SW 1271 (cell line): Measurements from ENCODE around the gene PLEKHG4.

Source experiments
- DNase-seq, 2 experiments: peaks; one replicate each; lab custom pipeline; 2025; lab: John Stamatoyannopoulos, UW

Gene PLEKHG4

GRCh38 chr16:67279296-67280089 lies at the start of gene PLEKHG4:
Gene PLEKHG4, plus strand, starts transcription at chr16:67279532. Its CDS starts 513 bp downstream, at chr16:67280045.
- DNase-seq, result peak; percentile 49 to 72

GRCh38 chr16:67229906-67230808 lies 49.2 kb upstream of the PLEKHG4 start:
- DNase-seq, result no peak

- DNase-seq, result no peak
Measured at GRCh38 chr16:67230809-67231660, 48.3 kb upstream of the PLEKHG4 start.

GRCh38 chr16:67233596-67233995 lies 45.7 kb upstream of the PLEKHG4 start:
- DNase-seq, result no peak

GRCh38 chr16:67234180-67234597 lies 45.1 kb upstream of the PLEKHG4 start:
- no peak for DNase-seq

GRCh38 chr16:67235816-67236562 lies 43.3 kb upstream of the PLEKHG4 start:
- no peak for DNase-seq

GRCh38 chr16:67236563-67237395 lies 42.6 kb upstream of the PLEKHG4 start:
- peak in 1 of 2 experiments; percentile 40 for DNase-seq

- no peak for DNase-seq
Measured at GRCh38 chr16:67237396-67238277, 41.7 kb upstream of the PLEKHG4 start.

GRCh38 chr16:67238278-67238575 lies 41.1 kb upstream of the PLEKHG4 start:
- no peak for DNase-seq

- no peak for DNase-seq
Measured at GRCh38 chr16:67238806-67239470, 40.4 kb upstream of the PLEKHG4 start.

- no peak for DNase-seq
Measured at GRCh38 chr16:67240506-67240905, 38.8 kb upstream of the PLEKHG4 start.

GRCh38 chr16:67241008-67241900 lies 38.1 kb upstream of the PLEKHG4 start:
- DNase-seq, result peak; percentile 34 to 44

- DNase-seq, result no peak
Measured at GRCh38 chr16:67242138-67242730, 37.1 kb upstream of the PLEKHG4 start.

- no peak for DNase-seq
Measured at GRCh38 chr16:67243481-67243880, 35.9 kb upstream of the PLEKHG4 start.

GRCh38 chr16:67244387-67245185 lies 34.7 kb upstream of the PLEKHG4 start:
- DNase-seq, result peak; percentile 79 to 84

- no peak for DNase-seq
Measured at GRCh38 chr16:67245186-67245585, 34.1 kb upstream of the PLEKHG4 start.

GRCh38 chr16:67245674-67246080 lies 33.7 kb upstream of the PLEKHG4 start:
- no peak for DNase-seq
